ENCODE results near the gene CSPG4.
"Not testable (repeated sequence)": the region's sequence is repeated elsewhere in the genome, so short reads cannot be mapped to it uniquely, and the experiment has no call there.

GRCh38 chr15:75715312-75715832, 2.7 kb upstream of the CSPG4 start:
- not testable (repeated sequence) for TF ChIP-seq CTCF (IDR thresholded peaks at IDR 0.05; ENCODE audit: insufficient read depth, low read length); POLR2AphosphoS5 (IDR thresholded peaks at IDR 0.05; ENCODE audit: low read depth); REST (IDR thresholded peaks at IDR 0.05; ENCODE audit: insufficient replicate concordance, low read depth); GABPA (IDR thresholded peaks at IDR 0.05; ENCODE audit: low read depth); SPI1 (IDR thresholded peaks at IDR 0.05; ENCODE audit: borderline replicate concordance, low read depth)
